ENCODE measurements around the gene PRR22.

GRCh38 chr19:5789351-5789761 is 4.8 kb upstream of the PRR22 start:
- TF ChIP-seq, protein P1, sequence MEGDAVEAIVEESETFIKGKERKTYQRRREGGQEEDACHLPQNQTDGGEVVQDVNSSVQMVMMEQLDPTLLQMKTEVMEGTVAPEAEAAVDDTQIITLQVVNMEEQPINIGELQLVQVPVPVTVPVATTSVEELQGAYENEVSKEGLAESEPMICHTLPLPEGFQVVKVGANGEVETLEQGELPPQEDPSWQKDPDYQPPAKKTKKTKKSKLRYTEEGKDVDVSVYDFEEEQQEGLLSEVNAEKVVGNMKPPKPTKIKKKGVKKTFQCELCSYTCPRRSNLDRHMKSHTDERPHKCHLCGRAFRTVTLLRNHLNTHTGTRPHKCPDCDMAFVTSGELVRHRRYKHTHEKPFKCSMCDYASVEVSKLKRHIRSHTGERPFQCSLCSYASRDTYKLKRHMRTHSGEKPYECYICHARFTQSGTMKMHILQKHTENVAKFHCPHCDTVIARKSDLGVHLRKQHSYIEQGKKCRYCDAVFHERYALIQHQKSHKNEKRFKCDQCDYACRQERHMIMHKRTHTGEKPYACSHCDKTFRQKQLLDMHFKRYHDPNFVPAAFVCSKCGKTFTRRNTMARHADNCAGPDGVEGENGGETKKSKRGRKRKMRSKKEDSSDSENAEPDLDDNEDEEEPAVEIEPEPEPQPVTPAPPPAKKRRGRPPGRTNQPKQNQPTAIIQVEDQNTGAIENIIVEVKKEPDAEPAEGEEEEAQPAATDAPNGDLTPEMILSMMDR (IDR thresholded peaks at IDR 0.05; ENCODE audit: poor library complexity), result no peak
- no peak for TF ChIP-seq EZH2 (IDR thresholded peaks at IDR 0.05; ENCODE audit: borderline replicate concordance)
- no peak for TF ChIP-seq EZH2phosphoT487 (IDR thresholded peaks at IDR 0.05; ENCODE audit: low read depth, severe bottlenecking, unreplicated experiment)

Data from hepatocyte (in vitro differentiated cells).